COR-L47 (cell line): ENCODE measurements around the gene EPHB1.
"Not testable (repeated sequence)": the region's sequence is repeated elsewhere in the genome, so short reads cannot be mapped to it uniquely, and the experiment has no call there.

Experiments used
- DNase-seq: peaks from one replicate; lab custom pipeline; 2025; lab: John Stamatoyannopoulos, UW

EPHB1 gene

GRCh38 chr3:135084405-135084804 is 289.3 kb downstream of the EPHB1 start:
- no peak for DNase-seq

- no peak for DNase-seq
Measured at GRCh38 chr3:135084976-135085375, 289.9 kb downstream of the EPHB1 start.

- no peak for DNase-seq
Measured at GRCh38 chr3:135085652-135086436, 290.8 kb downstream of the EPHB1 start.

- DNase-seq = no peak
Measured at GRCh38 chr3:135087782-135088181, 292.7 kb downstream of the EPHB1 start.

GRCh38 chr3:135089451-135089850 is 294.4 kb downstream of the EPHB1 start:
- DNase-seq = no peak

- DNase-seq = no peak
Measured at GRCh38 chr3:135090020-135090717, 295.1 kb downstream of the EPHB1 start.

GRCh38 chr3:135091946-135092345 is 296.9 kb downstream of the EPHB1 start:
- no peak for DNase-seq

GRCh38 chr3:135093121-135093520 is 298.1 kb downstream of the EPHB1 start:
- no peak for DNase-seq

- no peak for DNase-seq
Measured at GRCh38 chr3:135097276-135097946, 302.4 kb downstream of the EPHB1 start.

- no peak for DNase-seq
Measured at GRCh38 chr3:135099734-135100355, 304.8 kb downstream of the EPHB1 start.

- no peak for DNase-seq
Measured at GRCh38 chr3:135100366-135100765, 305.3 kb downstream of the EPHB1 start.

GRCh38 chr3:135103917-135104316 is 308.9 kb downstream of the EPHB1 start:
- no peak for DNase-seq

- DNase-seq = peak; percentile 75
Measured at GRCh38 chr3:135106445-135106844, 311.4 kb downstream of the EPHB1 start.

- DNase-seq = no peak
Measured at GRCh38 chr3:135107043-135107442, 312.0 kb downstream of the EPHB1 start.

- no peak for DNase-seq
Measured at GRCh38 chr3:135109681-135110080, 314.6 kb downstream of the EPHB1 start.

- not testable (repeated sequence) for DNase-seq
Measured at GRCh38 chr3:135114551-135114950, 319.5 kb downstream of the EPHB1 start.

- no peak for DNase-seq
Measured at GRCh38 chr3:135117977-135118376, 322.9 kb downstream of the EPHB1 start.

- no peak for DNase-seq
Measured at GRCh38 chr3:135118792-135119191, 323.7 kb downstream of the EPHB1 start.

- DNase-seq = no peak
Measured at GRCh38 chr3:135125171-135125801, 330.2 kb downstream of the EPHB1 start.

- no peak for DNase-seq
Measured at GRCh38 chr3:135127946-135128470, 332.9 kb downstream of the EPHB1 start.

GRCh38 chr3:135128818-135129217 is 333.8 kb downstream of the EPHB1 start:
- DNase-seq = no peak

GRCh38 chr3:135131290-135131689 is 336.2 kb downstream of the EPHB1 start:
- no peak for DNase-seq
